ENCODE measurements around the gene DLGAP1.
"Not testable (repeated sequence)": the region's sequence is repeated elsewhere in the genome, so short reads cannot be mapped to it uniquely, and the experiment has no call there.

Gene DLGAP1

GRCh38 chr18:4384932-4385331, 70.2 kb downstream of the DLGAP1 start:
- DNase-seq = no peak

- no peak for DNase-seq
These were observed 80.5 kb downstream of the DLGAP1 start for GRCh38 chr18:4374564-4374963.

GRCh38 chr18:4369705-4370104, 85.4 kb downstream of the DLGAP1 start:
- no peak for DNase-seq

GRCh38 chr18:4360221-4360715, 94.8 kb downstream of the DLGAP1 start:
- no peak for DNase-seq

- DNase-seq = no peak
These were observed 96.5 kb downstream of the DLGAP1 start for GRCh38 chr18:4358618-4359017.

- no peak for DNase-seq
These were observed 97.5 kb downstream of the DLGAP1 start for GRCh38 chr18:4357579-4357978.

GRCh38 chr18:4356929-4357328, 98.2 kb downstream of the DLGAP1 start:
- DNase-seq = no peak

- DNase-seq = no peak
These were observed 101.2 kb downstream of the DLGAP1 start for GRCh38 chr18:4353853-4354418.

- DNase-seq = no peak
These were observed 102.2 kb downstream of the DLGAP1 start for GRCh38 chr18:4352746-4353551.

- no peak for DNase-seq
These were observed 104.1 kb downstream of the DLGAP1 start for GRCh38 chr18:4351005-4351404.

GRCh38 chr18:4335386-4335785, 119.7 kb downstream of the DLGAP1 start:
- DNase-seq = no peak

- no peak for DNase-seq
These were observed 122.1 kb downstream of the DLGAP1 start for GRCh38 chr18:4333043-4333442.

GRCh38 chr18:4319738-4320677, 135.1 kb downstream of the DLGAP1 start:
- DNase-seq = no peak

- no peak for DNase-seq
These were observed 136.8 kb downstream of the DLGAP1 start for GRCh38 chr18:4318311-4318710.

- DNase-seq = not testable (repeated sequence)
These were observed 143.2 kb downstream of the DLGAP1 start for GRCh38 chr18:4311945-4312344.

GRCh38 chr18:4311136-4311535, 144.0 kb downstream of the DLGAP1 start:
- no peak for DNase-seq

GRCh38 chr18:4309227-4309626, 145.9 kb downstream of the DLGAP1 start:
- DNase-seq = no peak

GRCh38 chr18:4308576-4308975, 146.5 kb downstream of the DLGAP1 start:
- no peak for DNase-seq

- DNase-seq = no peak
These were observed 155.7 kb downstream of the DLGAP1 start for GRCh38 chr18:4299395-4299794.

GRCh38 chr18:4293337-4293736, 161.8 kb downstream of the DLGAP1 start:
- no peak for DNase-seq

GRCh38 chr18:4292696-4293095, 162.4 kb downstream of the DLGAP1 start:
- no peak for DNase-seq

- not testable (repeated sequence) for DNase-seq
These were observed 167.8 kb downstream of the DLGAP1 start for GRCh38 chr18:4287340-4287739.

- no peak for DNase-seq
These were observed 168.9 kb downstream of the DLGAP1 start for GRCh38 chr18:4286256-4286655.
